K562 (cell line): ENCODE measurements around the gene P4HB. TPM values are rescaled to one million over a fixed set of nuclear protein-coding genes. Genes with fewer than 3 reads are reported as not detected.
A peak's percentile ranks its signal among the peaks of the same experiment; 100 is the strongest.

ENCODE experiments used
- ARID1B ChIP-seq: fragments of 450-650 bp; IDR thresholded peaks from 2 replicates; pipeline ENCODE4 v1.6.1; 2016; ENCODE audit warnings: antibody characterized with exemption, mild to moderate bottlenecking, inconsistent platforms
- BRCA1 ChIP-seq, 2 experiments: fragments of 450-650 bp in 1 of 2; sonication (generic) in 1 of 2; formaldehyde crosslinking in 1 of 2; IDR thresholded peaks; 2 replicates each; pipeline versions ENCODE4 v1.5.0 to v1.6.1; 2017 to 2020; ENCODE audit warnings: mild to moderate bottlenecking in 1 of 2, missing genetic modification reagents in 1 of 2
- DACH1 ChIP-seq: fragments of 450-650 bp; IDR thresholded peaks from 2 replicates; pipeline ENCODE4 v1.6.1; 2018; ENCODE audit not compliant: partially characterized antibody
- DNMT1 ChIP-seq: fragments of 450-650 bp; IDR thresholded peaks from 2 replicates; pipeline ENCODE4 v1.6.1; 2016; ENCODE audit warnings: antibody characterized with exemption, mild to moderate bottlenecking
- EGR1 ChIP-seq: fragments of 450-650 bp; conservative IDR thresholded peaks from 2 replicates; pipeline ENCODE4 v1.6.1; 2017; ENCODE audit warnings: mild to moderate bottlenecking
- EWSR1 ChIP-seq: fragments of 450-650 bp; IDR thresholded peaks from 2 replicates; pipeline ENCODE4 v1.6.1; 2018; ENCODE audit warnings: borderline replicate concordance, mild to moderate bottlenecking, low read depth, moderate library complexity; ENCODE audit not compliant: partially characterized antibody
- FOXA1 ChIP-seq: fragments of 450-650 bp; IDR thresholded peaks from 2 replicates; pipeline ENCODE4 v1.6.1; 2016; ENCODE audit warnings: mild to moderate bottlenecking, borderline replicate concordance
- GTF2B ChIP-seq: IDR thresholded peaks from 2 replicates; pipeline ENCODE4 v1.6.1; 2011; ENCODE audit not compliant: insufficient read length; ENCODE audit errors: extremely low read depth
- HDAC8 ChIP-seq: fragments of 450-650 bp; IDR thresholded peaks from 2 replicates; pipeline ENCODE4 v1.6.1; 2016; ENCODE audit warnings: mild to moderate bottlenecking, missing genetic modification characterization, moderate library complexity, missing compliant biosample characterization
- HNRNPK ChIP-seq: fragments of 200-400 bp; formaldehyde crosslinking; IDR thresholded peaks from one replicate; pipeline ENCODE4 v1.6.1; 2018; ENCODE audit warnings: mild to moderate bottlenecking, low read depth, low read length; ENCODE audit not compliant: poor library complexity, severe bottlenecking
- PHF20 ChIP-seq: fragments of 450-650 bp; IDR thresholded peaks from 2 replicates; pipeline ENCODE4 v1.6.1; 2018; ENCODE audit not compliant: partially characterized antibody
- PKNOX1 ChIP-seq: fragments of 450-650 bp; IDR thresholded peaks from 2 replicates; pipeline ENCODE4 v1.6.1; 2016
- RFX7 ChIP-seq: fragments of 250-450 bp; sonication (Bioruptor Pico); IDR thresholded peaks from 2 replicates; pipeline ENCODE4 v1.5.1; 2021; ENCODE audit warnings: mild to moderate bottlenecking
- ZBED1 ChIP-seq: IDR thresholded peaks from 2 replicates; pipeline ENCODE4 v1.6.1; 2014
- ZBTB7A ChIP-seq: IDR thresholded peaks from 2 replicates; pipeline ENCODE4 v1.6.1; 2011; ENCODE audit warnings: low read depth, mild to moderate bottlenecking, low read length, moderate library complexity, borderline replicate concordance; ENCODE audit not compliant: control insufficient read depth
- ZC3H11A ChIP-seq: IDR thresholded peaks from 2 replicates; pipeline ENCODE4 v1.6.1; 2012; ENCODE audit warnings: low read depth, low read length, improper control_type of control experiment
- ZNF384 ChIP-seq: IDR thresholded peaks from 2 replicates; pipeline ENCODE4 v1.6.1; 2012; ENCODE audit warnings: low read depth, low read length, improper control_type of control experiment
- polyA plus RNA-seq, 8 experiments: library from polyadenylated mRNA; depleted of rRNA in 4 of 8; stranded (reverse) in 5 of 8; unstranded in 3 of 8; fragments of >200 nt; fragmentation: Nextera tagmentation in 2 of 8; fragmentation: Illumina TruSeq in 1 of 8; extraction: Ambion mirVana in 2 of 8; extraction: Trizol in 1 of 8; gene quantifications; 2 replicates each; pipeline versions ENCODE4 v1.2.1 to v1.2.3, GENCODE V29; 2011 to 2014; ENCODE audit warnings: inconsistent platforms in 1 of 8, missing spikeins in 1 of 8
- total RNA-seq, 7 experiments: library from RNA; depleted of rRNA in 6 of 7; stranded (reverse); fragments of >200 nt in 6 of 7; fragmentation: Illumina TruSeq in 2 of 7; extraction: Trizol in 2 of 7; gene quantifications; 2 replicates each; pipeline versions ENCODE4 v1.2.1 to v1.2.3, GENCODE V29; 2011 to 2021; ENCODE audit warnings: low replicate concordance in 1 of 7
- TF ChIP-seq, protein P1 (sequence below): sonication (generic); formaldehyde crosslinking; IDR thresholded peaks from 2 replicates; pipeline ENCODE4 v1.9.0; 2022; ENCODE audit warnings: mild to moderate bottlenecking, missing genetic modification reagents
- TF ChIP-seq, protein P2 (sequence below), 2 experiments: fragments of 450-650 bp in 1 of 2; IDR thresholded peaks; 2 replicates each; pipeline ENCODE4 v1.6.1; 2011 to 2017; ENCODE audit warnings: low read depth in 2 of 2, antibody characterized with exemption in 1 of 2, borderline replicate concordance in 1 of 2, low read length in 1 of 2, mild to moderate bottlenecking in 1 of 2, mixed read lengths in 1 of 2; ENCODE audit not compliant: control insufficient read depth in 1 of 2
- TF ChIP-seq, protein P3 (sequence below): fragments of 250-450 bp; sonication (Bioruptor Pico); IDR thresholded peaks from 2 replicates; pipeline ENCODE4 v1.5.0; 2021

The P4HB gene
- total and polyA plus RNA-seq, 9 of the 15 experiments (the other 6 are each of a cell fraction or from before 2014, with no cell fraction given) = 4.4 to 645 (median 325) TPM

- no peak for TF ChIP-seq DNMT1
- no peak for TF ChIP-seq BRCA1 (IDR thresholded peaks at IDR 0.05)
- no peak for TF ChIP-seq BRCA1 (CRISPR knock-in tag; IDR thresholded peaks at IDR 0.05)
- no peak for TF ChIP-seq HNRNPK
- TF ChIP-seq, protein P1, sequence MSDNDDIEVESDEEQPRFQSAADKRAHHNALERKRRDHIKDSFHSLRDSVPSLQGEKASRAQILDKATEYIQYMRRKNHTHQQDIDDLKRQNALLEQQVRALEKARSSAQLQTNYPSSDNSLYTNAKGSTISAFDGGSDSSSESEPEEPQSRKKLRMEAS (CRISPR knock-in tag) = peak; percentile 10; the same call in 1 of the 2 replicates
- TF ChIP-seq, protein P2, sequence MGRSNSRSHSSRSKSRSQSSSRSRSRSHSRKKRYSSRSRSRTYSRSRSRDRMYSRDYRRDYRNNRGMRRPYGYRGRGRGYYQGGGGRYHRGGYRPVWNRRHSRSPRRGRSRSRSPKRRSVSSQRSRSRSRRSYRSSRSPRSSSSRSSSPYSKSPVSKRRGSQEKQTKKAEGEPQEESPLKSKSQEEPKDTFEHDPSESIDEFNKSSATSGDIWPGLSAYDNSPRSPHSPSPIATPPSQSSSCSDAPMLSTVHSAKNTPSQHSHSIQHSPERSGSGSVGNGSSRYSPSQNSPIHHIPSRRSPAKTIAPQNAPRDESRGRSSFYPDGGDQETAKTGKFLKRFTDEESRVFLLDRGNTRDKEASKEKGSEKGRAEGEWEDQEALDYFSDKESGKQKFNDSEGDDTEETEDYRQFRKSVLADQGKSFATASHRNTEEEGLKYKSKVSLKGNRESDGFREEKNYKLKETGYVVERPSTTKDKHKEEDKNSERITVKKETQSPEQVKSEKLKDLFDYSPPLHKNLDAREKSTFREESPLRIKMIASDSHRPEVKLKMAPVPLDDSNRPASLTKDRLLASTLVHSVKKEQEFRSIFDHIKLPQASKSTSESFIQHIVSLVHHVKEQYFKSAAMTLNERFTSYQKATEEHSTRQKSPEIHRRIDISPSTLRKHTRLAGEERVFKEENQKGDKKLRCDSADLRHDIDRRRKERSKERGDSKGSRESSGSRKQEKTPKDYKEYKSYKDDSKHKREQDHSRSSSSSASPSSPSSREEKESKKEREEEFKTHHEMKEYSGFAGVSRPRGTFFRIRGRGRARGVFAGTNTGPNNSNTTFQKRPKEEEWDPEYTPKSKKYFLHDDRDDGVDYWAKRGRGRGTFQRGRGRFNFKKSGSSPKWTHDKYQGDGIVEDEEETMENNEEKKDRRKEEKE (IDR thresholded peaks at IDR 0.05; ENCODE audit: borderline replicate concordance in 1 of 2, control insufficient read depth in 1 of 2, low read depth in 2 of 2, low read length in 1 of 2) = no peak
- peak; percentile 7; the same call in 1 of the 2 replicates for TF ChIP-seq ZBTB7A
- TF ChIP-seq, protein P3, sequence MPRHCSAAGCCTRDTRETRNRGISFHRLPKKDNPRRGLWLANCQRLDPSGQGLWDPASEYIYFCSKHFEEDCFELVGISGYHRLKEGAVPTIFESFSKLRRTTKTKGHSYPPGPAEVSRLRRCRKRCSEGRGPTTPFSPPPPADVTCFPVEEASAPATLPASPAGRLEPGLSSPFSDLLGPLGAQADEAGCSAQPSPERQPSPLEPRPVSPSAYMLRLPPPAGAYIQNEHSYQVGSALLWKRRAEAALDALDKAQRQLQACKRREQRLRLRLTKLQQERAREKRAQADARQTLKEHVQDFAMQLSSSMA (CRISPR knock-in tag) = no peak
- no peak for TF ChIP-seq HDAC8 (tag)
- TF ChIP-seq PKNOX1 = no peak
- no peak for TF ChIP-seq DACH1
- TF ChIP-seq FOXA1 = no peak
- no peak for TF ChIP-seq GTF2B
- no peak for TF ChIP-seq RFX7 (CRISPR knock-in tag)
- TF ChIP-seq PHF20 = no peak
- TF ChIP-seq ZBED1 = no peak
- no peak for TF ChIP-seq ZC3H11A
- no peak for TF ChIP-seq ZNF384
- TF ChIP-seq EGR1 = peak; percentile 55
- TF ChIP-seq ARID1B = 0 out of 2 replicates have a peak, but pooled peaks have one; percentile 8
- TF ChIP-seq EWSR1 = no peak
These were observed 26.2 kb downstream of the P4HB start (continued) for GRCh38 chr17:81833921-81834830.
